Activated CD8-positive, alpha-beta memory T cell treated with anti-CD3 and anti-CD28 coated beads for 1 hour (primary cell): ENCODE data around the gene LLGL1.
A peak's percentile ranks its signal among the peaks of the same experiment; 100 is the strongest.

Experiments
- DNase-seq, 2 donors: peaks; one replicate each; pipeline ENCODE4 v3.0.0-alpha.2; 2020; ENCODE audit warnings: low read depth in 1 of 2; ENCODE audit errors: extremely low read depth in 1 of 2

LLGL1 gene

GRCh38 chr17:18225121-18225641 lies at the start of gene LLGL1:
LLGL1 (plus strand) TSS chr17:18225635; CDS start chr17:18225683, 48 bp downstream.
- peak; percentile 81 to 96 for DNase-seq

- DNase-seq: no peak
Observed at GRCh38 chr17:18176176-18176575, 49.3 kb upstream of the LLGL1 start.

DNA sequence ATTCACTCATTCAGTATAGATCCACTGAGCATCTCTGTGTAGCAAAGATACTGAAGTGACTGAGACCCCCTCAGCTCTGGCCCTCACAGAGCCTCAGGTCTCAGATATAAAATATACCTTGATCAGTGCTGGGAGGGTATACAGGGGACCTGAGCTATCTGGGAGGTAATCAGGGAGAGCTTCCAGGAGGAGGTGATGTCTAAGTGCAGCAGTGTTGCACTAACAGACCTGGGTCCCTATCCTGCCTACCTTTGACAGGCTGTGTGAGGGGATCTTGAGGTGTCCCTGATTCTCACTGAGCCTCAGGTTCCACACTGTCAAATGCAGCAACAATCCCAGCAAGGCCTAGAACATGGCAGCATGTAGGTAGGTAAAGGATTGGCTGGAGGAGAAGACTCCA lies 48.3 kb upstream of the LLGL1 start:
- no peak for DNase-seq

- no peak for DNase-seq
Observed at GRCh38 chr17:18177722-18178121, 47.7 kb upstream of the LLGL1 start.

DNA sequence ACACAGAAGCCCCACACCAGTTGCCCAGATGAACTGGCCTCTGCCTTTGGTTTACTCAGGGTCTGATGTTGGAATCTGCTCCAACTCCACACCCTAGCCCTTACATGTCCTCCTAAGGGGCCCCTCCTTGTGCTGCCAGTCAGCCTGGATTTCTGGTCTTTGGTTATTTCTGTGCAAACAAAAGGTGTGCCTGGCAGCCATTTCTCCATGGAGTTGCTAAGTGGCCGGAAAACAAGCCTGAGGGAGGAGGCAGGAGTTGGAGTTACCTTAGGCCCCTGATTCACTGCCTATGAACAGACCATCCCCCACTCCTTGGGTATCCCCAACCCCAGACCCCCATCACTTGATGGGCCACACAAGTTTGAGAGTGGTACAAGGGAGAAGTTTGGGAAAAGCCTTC lies 46.2 kb upstream of the LLGL1 start:
- no peak for DNase-seq

GRCh38 chr17:18179804-18180203 lies 45.6 kb upstream of the LLGL1 start:
- DNase-seq: no peak

DNA sequence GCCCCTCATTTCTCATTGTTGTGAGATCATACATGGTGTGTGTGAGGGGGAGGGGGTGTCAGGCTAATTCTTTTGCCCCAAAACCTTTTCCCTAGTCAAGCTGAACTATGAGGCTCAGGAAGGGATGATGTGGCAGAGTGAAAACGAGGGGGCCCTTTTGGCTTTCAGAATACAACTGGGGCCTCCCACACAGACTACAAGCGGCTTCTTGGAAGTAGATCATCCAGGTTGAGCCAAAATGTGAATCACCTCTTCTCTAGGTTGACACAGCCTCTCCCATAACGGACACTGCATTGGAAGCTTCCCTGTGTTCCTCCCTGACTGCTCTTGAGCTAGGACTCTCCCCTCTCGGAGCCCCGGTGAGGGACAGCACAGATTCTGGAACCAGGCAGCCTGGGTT lies 44.1 kb upstream of the LLGL1 start:
- DNase-seq: no peak

- no peak for DNase-seq
Observed at GRCh38 chr17:18182110-18182977, 43.1 kb upstream of the LLGL1 start.

DNA sequence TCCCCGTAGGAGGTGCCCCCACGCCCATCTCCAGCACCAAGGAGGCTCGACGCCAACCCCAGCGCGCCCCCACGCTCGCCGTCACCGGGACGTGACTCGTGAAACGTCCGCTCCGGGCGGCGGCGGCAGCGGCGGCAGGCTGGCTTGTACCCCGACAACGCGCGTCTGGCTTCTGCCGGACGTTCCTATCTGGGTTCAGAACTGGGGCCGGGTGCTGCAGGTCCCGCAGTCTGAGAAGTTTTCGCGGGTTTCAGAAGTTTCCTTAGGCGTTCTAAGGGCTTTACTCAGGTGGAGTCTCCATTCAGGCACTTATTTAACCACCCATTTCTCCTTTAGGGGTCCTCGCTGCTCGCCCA lies 42.5 kb upstream of the LLGL1 start:
- peak; percentile 40 to 65 for DNase-seq

DNA sequence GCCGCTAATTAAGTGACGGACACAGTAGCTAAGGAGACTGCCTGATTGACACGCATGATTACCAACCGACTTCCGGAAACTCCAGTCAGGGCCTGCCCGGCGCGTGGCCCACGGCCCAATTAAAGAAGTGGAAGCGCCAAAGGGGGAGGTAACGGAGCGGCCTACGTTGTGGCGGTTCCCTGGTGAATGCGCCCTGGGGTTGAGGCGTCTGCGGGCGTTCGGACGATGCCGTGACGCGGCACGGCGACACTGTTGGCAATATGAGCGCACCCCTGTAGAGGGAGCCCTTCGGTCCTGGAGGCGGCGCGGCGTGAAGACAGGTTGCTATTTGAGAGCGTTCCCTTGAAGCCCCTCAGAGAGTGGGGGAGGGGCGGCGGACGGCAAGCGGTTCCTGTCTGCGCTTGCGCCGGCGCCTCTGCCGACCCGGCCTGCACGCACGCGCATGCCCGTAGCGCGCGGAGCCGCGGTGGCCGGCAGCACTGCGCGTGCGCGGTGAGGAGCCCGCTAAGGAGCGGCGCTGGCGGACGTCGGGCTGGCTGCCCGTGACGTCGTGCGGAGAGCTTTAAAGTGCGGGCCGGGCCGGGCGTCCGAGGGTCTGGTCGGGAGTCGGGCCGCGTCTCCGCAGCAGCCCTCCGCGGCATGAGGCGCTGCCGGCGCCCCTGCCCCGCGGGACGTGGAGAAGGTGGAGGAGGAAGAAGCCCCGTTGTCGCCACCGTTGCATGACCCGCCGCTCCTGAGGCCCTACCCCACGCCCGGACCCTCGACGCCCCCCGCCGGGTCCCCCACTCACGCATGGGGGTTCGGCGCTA lies 41.9 kb upstream of the LLGL1 start, which contains the start of gene ALKBH5:
TSS of gene ALKBH5 (plus strand) at position 495 of the 809 bp plus-strand sequence. CDS start 416 bp downstream, outside the sequence.
- DNase-seq: peak; percentile 95 to 96

DNA sequence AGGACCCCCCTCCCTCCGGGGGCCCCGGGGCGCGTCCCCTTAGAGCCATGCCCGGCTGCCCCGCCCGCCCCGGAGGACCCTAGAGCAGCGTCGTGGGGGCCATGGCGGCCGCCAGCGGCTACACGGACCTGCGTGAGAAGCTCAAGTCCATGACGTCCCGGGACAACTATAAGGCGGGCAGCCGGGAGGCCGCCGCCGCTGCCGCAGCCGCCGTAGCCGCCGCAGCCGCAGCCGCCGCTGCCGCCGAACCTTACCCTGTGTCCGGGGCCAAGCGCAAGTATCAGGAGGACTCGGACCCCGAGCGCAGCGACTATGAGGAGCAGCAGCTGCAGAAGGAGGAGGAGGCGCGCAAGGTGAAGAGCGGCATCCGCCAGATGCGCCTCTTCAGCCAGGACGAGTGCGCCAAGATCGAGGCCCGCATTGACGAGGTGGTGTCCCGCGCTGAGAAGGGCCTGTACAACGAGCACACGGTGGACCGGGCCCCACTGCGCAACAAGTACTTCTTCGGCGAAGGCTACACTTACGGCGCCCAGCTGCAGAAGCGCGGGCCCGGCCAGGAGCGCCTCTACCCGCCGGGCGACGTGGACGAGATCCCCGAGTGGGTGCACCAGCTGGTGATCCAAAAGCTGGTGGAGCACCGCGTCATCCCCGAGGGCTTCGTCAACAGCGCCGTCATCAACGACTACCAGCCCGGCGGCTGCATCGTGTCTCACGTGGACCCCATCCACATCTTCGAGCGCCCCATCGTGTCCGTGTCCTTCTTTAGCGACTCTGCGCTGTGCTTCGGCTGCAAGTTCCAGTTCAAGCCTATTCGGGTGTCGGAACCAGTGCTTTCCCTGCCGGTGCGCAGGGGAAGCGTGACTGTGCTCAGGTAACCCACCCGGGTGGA lies 41.0 kb upstream of the LLGL1 start:
- DNase-seq: peak; percentile 43 to 55

DNA sequence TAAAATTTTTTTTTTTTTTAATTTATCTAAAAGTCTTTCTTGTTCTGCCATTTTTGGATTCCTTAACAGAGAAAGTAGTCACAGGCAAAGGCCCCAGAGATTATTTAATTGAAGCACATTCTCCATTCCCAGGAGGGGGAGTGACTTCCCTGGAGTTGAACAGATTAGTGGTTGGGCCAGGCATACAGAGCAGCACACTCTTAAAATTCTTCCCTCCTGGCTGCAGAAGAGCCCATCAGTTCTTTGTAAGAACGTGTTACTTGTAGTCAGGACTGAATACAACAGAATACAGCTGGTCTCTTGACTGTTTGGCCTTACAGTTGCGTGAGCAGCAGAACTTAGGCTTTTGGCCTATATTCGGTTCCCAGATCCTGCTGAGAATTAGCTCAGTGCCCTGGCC lies 40.0 kb upstream of the LLGL1 start:
- DNase-seq: no peak

- DNase-seq: no peak
Observed at GRCh38 chr17:18185832-18186626, 39.4 kb upstream of the LLGL1 start.

GRCh38 chr17:18186627-18186982 lies 38.8 kb upstream of the LLGL1 start:
- DNase-seq: no peak

DNA sequence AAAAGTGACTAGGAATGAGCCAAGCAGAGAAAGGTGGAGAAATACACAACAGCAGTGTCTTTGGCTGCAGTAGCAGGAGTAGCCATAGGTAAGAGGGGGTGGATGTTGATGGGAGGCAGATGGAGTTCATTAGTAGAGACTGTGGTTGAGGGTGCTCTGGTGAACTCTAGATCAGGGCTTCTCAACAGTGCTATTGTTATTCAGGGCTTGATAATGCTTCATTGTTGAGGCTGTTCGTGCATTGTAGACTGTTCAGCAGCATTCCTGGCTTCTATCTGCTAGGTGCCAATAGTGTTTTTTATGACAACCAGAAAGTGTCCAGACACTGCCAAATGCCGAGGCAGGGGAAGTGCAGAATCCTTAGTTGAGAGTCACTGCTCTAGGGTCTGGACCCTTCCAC lies 38.2 kb upstream of the LLGL1 start:
- DNase-seq: no peak

- DNase-seq: no peak
Observed at GRCh38 chr17:18187821-18188761, 37.3 kb upstream of the LLGL1 start.

GRCh38 chr17:18190628-18191235 lies 34.7 kb upstream of the LLGL1 start:
- no peak for DNase-seq

GRCh38 chr17:18191236-18191667 lies 34.2 kb upstream of the LLGL1 start:
- no peak for DNase-seq
